ENCODE results near the gene SLC9A7. TPM values are rescaled to one million over a fixed set of nuclear protein-coding genes. Genes with fewer than 3 reads are reported as not detected.
"Not testable (repeated sequence)": the region's sequence is repeated elsewhere in the genome, so short reads cannot be mapped to it uniquely, and the experiment has no call there.

Gene SLC9A7
- total RNA-seq, 2 donors from 2014 or later = 1.4 to 2.2 TPM

DNA sequence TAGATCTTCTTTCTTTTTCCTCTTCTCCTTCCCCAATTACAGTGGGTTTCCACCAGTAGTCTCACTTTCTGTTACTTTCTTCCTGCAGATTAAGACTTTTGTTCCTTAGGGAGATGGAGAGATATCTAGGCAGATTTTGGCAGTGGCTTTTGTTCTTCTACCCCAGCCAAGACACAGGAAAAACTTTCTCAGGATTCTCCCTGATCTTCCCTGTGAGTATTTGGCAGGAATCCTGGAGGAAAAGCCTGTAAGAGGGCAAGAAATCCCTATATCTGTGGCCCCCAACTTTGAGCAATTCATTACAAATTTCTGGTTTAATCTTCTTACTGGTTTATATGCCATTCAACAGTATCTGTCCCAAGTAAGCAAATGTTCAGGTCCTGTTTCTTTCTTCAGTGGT lies 21.9 kb downstream of the SLC9A7 start:
- intact Hi-C loops (cut with DNase I) = no loop called here
- Histone ChIP-seq H3K9me3 (no peaks in the 10 kb centered on the region), H3K27me3 (no peaks in the 10 kb centered on the region), H3K27ac (no peak overlapping the region), H3K9ac (ENCODE audit: low read depth in 2 of 2, low read length in 2 of 2) (no peak overlapping the region), H3K4me1 (no peaks in the 10 kb centered on the region), H3K4me3 (no peak overlapping the region), H3K36me3 (no peaks in the 10 kb centered on the region)
- TF ChIP-seq, protein P1, sequence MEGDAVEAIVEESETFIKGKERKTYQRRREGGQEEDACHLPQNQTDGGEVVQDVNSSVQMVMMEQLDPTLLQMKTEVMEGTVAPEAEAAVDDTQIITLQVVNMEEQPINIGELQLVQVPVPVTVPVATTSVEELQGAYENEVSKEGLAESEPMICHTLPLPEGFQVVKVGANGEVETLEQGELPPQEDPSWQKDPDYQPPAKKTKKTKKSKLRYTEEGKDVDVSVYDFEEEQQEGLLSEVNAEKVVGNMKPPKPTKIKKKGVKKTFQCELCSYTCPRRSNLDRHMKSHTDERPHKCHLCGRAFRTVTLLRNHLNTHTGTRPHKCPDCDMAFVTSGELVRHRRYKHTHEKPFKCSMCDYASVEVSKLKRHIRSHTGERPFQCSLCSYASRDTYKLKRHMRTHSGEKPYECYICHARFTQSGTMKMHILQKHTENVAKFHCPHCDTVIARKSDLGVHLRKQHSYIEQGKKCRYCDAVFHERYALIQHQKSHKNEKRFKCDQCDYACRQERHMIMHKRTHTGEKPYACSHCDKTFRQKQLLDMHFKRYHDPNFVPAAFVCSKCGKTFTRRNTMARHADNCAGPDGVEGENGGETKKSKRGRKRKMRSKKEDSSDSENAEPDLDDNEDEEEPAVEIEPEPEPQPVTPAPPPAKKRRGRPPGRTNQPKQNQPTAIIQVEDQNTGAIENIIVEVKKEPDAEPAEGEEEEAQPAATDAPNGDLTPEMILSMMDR (IDR thresholded peaks at IDR 0.05) = no peak
- no peak for DNase-seq

DNA sequence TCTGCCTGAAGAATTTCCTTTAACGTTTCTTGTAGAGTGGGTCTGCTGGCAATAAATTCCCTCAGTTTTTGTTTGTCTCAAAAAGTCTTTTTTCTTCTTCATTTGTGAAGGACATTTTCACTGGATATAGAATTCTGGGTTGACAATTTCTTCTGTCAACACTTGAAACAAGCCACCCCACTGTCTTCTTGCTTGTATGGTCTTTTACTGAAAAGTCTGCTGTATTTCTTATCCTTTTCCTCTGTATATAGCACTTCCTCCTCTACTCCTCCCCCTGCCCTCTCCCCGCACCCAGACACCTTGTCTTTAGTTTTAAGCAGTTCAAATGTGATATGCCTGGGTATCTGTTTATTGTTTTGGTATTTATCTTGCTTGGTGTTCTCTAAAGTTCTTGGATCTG lies 23.3 kb downstream of the SLC9A7 start:
- H3K4me1 ChIP-seq = no peaks in the 10 kb centered on the region
- no peaks in the 10 kb centered on the region for H3K9me3 ChIP-seq
- TF ChIP-seq, protein P1 (IDR thresholded peaks at IDR 0.05) = no peak
- no peak overlapping the region for H3K9ac ChIP-seq (ENCODE audit: low read depth in 2 of 2, low read length in 2 of 2)
- H3K36me3 ChIP-seq = no peaks in the 10 kb centered on the region
- H3K27ac ChIP-seq = no peak overlapping the region
- DNase-seq = no peak
- intact Hi-C loops (cut with DNase I) = no loop called here
- no peak overlapping the region for H3K4me3 ChIP-seq
- H3K27me3 ChIP-seq = no peaks in the 10 kb centered on the region

DNA sequence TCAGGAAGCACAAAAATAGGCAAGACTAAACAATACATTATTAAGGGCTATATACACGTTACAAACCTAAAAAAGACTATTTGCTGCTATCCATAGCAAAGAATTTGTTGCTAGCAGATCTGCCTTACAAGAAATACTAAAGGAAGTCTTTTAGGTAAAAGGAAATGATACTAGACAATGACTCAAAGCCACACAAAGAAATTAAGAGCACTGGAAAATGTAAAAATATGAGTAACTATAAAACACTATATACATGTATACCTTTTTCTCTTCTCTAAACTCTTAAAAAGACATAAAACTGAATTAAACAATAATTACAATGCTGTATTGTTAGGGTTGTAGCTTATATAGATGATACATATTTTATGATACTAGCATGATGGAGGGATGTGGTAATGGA lies 25.7 kb downstream of the SLC9A7 start:
- Histone ChIP-seq H3K9ac (ENCODE audit: low read depth in 2 of 2, low read length in 2 of 2) (no peak overlapping the region), H3K36me3 (no peaks in the 10 kb centered on the region), H3K9me3 (no peaks in the 10 kb centered on the region), H3K4me3 (no peak overlapping the region), H3K4me1 (no peaks in the 10 kb centered on the region), H3K27me3 (peaks cover 3% of the 10 kb centered on the region), H3K27ac (no peak overlapping the region)
- intact Hi-C loops (cut with DNase I) = no loop called here
- DNase-seq = no peak
- TF ChIP-seq, protein P1 (IDR thresholded peaks at IDR 0.05) = no peak

DNA sequence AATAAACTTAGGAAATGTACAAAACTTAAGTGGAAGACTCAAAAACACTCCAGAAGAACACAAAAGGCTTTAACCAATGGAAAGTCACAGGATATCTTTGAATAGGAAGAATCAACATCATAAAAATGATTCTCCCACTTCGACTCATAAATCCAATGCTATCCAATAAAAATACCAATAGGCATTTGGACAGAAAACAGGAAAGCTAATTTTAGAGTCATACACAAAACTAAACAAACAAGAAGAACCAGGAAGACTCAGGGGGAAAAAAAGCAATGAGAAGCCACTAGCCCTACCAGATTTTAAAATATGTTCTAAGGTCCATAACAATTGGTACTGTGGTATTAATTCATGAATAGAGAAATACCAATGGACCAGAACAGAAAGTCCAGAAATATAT lies 28.2 kb downstream of the SLC9A7 start:
- Histone ChIP-seq H3K27ac (no peak overlapping the region), H3K36me3 (no peaks in the 10 kb centered on the region), H3K4me1 (no peaks in the 10 kb centered on the region), H3K4me3 (no peak overlapping the region), H3K9ac (ENCODE audit: low read depth in 2 of 2, low read length in 2 of 2) (no peak overlapping the region), H3K27me3 (peaks cover 3% of the 10 kb centered on the region), H3K9me3 (no peaks in the 10 kb centered on the region)
- TF ChIP-seq, protein P1 (IDR thresholded peaks at IDR 0.05) = no peak
- intact Hi-C loops (cut with DNase I) = no loop called here
- DNase-seq = no peak

DNA sequence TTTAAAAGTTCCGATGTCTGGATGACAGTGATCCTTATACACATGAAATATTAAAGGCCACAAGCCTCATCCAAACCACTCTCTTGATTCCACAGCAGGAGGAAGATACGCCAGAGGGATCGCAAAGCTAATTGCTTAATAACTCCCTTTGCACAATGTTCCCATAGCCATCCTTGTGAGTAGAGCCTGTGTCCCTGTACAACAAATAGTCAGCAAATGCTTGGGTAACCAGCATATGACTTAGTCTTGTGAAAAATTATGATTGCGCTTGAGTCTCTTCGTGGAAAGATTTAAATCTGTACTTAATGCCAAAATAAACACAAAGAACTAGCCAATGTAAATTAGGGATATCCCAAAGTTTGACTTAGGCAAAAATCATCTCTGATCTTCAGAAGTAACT lies 31.5 kb downstream of the SLC9A7 start:
- Histone ChIP-seq H3K9me3 (no peaks in the 10 kb centered on the region), H3K9ac (ENCODE audit: low read depth in 2 of 2, low read length in 2 of 2) (no peak overlapping the region), H3K4me1 (no peaks in the 10 kb centered on the region), H3K27me3 (peaks cover 3% of the 10 kb centered on the region), H3K4me3 (no peak overlapping the region), H3K36me3 (no peaks in the 10 kb centered on the region), H3K27ac (no peak overlapping the region)
- TF ChIP-seq, protein P1 (IDR thresholded peaks at IDR 0.05) = no peak
- intact Hi-C loops (cut with DNase I) = no loop called here
- no peak for DNase-seq

DNA sequence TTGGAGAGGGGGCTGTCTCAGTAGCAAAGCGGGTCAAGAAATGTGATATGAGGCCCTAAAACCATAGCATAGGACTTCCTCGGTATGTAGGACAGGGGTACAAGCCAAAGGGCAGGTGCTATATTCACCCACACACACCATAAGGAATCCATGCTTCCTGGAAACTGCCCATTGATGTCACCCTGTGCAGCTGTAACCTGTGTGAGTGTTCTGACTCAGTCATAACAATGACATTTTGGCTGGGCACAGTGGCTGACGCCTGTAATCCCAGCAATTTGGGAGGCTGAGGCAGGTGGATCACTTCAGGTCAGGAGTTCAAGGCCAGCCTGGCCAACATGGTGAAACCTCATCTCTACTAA lies 35.4 kb downstream of the SLC9A7 start:
- DNase-seq; H3K9me3 ChIP-seq; intact Hi-C loops (cut with DNase I); H3K4me3 ChIP-seq; H3K36me3 ChIP-seq; H3K27ac ChIP-seq; H3K4me1 ChIP-seq; H3K9ac ChIP-seq (ENCODE audit: low read depth in 2 of 2, low read length in 2 of 2); H3K27me3 ChIP-seq: not testable (repeated sequence)
